ENCODE results near the gene CEP43.

The CEP43 gene

DNA sequence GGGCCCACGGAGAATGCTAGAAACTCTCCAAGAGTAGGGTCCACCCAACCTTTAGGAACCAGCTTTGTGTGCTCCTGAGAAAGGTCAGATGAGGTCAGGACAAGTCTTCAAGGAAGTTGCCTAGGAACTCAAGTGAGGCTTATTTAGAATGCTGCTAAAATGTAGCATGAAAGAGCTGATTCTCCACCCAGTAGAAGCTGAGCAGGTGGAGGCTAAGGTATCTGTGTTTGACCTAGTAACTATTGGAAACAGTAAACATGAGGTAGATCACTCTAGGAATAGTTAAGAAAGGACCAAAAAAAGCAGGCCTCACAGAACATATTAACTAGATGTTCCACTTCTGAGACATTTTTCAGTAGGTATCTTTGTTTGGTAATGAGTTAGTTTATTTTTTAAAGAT, 13.9 kb downstream of the CEP43 start:
- DNase-seq (ENCODE audit: low read depth): no peak

DNA sequence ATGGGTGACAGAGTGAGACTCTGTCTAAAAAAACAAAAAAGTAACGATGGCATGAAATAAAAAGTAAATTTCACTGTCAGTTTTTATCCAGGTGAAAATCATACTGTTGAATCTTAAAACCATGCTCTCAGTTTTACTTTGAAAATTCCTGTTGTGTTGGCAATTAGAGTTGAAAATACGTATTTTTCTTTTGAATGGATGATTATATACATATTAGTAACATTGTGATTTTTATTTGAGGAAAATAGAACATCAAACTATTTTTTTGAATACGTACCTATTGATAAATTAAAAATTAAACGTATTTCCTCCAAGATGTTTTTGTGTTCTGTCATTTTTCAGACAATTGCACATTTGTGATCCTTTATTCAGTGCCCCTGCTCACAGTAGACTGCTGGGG, 14.7 kb downstream of the CEP43 start:
- DNase-seq (ENCODE audit: low read depth): no peak

DNA sequence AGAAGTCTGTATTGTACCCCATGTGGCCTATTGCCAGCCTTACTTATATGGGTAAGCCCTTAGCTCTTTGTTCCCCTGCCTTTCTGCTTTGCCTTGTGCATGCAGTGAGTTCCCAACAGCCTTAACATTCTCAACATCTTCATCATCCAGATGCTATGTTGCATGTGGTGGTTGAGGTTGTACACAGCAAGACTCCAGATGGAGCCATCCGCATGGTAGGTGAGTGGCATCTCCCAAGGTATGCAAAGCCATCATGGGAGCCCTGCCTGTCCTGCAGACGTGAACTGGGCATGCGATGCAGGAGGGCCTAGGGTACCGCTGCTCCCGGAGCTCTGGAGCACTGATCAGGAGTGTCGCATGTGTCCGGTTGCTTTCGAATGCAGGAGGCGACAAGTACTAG, 16.1 kb downstream of the CEP43 start:
- no peak for DNase-seq (ENCODE audit: low read depth)

DNA sequence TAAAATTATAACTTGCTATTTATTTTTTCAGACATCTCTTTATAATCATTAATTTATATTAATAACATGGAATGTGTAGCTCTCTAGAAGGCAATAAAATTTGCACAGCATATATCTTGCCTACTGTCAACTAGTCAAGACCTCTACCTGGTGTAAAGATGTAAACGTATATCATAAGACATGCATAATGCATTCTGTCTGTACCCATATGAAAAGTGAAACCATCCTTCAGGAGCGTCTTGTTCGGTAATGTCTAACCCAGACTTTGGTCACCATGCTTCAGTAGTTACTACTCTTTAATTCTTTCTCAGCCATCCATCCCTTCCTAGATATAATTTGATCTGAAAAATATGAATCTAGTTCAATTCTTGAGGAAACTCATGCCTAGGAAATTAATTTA, 21.0 kb downstream of the CEP43 start:
- DNase-seq (ENCODE audit: low read depth): no peak

DNA sequence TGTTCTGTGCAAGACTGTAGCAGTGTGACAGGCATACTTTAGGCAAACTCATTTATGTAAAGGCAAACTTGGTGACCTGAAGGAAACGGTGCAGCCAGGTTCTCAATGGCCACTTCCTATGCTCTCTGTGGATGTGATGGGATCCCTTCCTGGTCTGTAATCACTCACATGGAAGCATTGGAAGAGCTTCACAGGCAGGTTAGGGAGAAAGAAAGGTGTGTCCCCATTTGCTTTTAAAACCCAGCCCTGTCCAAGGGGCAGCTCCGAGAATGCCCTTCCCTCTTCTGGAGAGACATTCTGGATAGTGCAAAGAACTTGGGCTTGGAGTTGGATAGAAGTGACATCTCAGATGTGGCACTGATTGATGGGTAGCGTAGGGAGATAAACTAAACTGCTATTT, 28.1 kb downstream of the CEP43 start:
- DNase-seq (ENCODE audit: low read depth): no peak

DNA sequence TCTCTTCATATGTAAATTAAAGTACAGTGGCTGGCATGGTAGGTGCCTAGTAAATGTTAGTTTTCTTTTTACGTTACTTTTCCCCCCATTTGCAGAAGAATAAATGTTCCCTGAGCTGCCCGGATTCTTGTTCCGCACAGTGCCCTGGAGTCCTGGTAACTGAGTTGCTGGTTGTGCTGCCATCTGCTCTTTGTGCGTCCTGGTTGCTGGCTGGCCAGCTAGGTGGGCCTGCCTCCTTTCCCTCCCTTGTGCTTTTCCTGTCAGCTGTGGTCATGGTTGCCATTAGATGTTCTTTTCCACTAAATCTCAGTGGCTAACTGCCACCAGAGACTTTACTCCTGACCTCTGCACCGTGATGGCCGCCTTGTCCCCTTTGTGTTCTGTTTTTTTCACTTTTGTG, 28.6 kb downstream of the CEP43 start:
- no peak for DNase-seq (ENCODE audit: low read depth)

DNA sequence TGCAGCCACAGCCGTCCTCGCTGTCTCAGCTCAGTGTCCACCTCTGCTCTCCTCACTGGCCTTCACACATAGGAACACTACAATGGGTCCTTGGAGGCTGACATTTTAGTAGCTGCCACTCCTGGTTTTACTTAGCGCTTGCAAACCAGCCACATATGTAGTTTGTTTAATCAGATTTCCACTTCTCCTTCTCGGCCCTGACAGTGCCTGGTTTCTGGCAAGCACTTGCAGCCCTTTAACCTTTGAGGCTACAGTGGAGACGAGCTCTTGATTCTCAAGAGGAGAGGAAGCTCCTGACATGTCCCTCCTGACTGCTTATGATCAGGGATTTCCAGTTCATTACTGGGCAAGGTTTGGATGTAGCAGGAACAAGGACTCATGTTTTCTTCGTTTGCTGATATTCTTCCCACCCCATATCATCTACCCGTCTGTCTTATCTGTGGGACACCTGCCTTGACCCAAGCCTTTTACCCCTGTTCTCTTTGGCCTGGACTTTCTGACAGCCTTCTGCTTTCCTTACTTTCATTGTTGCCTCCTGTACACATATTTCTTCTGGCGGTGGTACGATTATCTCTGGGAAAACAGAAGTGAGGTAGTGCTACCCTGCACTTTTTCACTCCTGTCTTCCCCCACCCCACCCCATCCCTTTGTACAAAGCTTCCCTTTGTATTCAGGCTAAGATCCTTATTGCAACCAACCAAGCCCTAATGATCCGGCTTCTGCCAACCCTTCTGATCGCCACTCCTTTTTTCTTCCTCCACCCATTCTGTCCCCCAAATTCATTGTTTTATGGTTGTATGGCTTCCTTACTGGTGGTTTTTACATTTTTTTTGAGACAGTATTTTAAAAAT, 31.2 kb downstream of the CEP43 start:
- no peak for DNase-seq (ENCODE audit: low read depth)

DNA sequence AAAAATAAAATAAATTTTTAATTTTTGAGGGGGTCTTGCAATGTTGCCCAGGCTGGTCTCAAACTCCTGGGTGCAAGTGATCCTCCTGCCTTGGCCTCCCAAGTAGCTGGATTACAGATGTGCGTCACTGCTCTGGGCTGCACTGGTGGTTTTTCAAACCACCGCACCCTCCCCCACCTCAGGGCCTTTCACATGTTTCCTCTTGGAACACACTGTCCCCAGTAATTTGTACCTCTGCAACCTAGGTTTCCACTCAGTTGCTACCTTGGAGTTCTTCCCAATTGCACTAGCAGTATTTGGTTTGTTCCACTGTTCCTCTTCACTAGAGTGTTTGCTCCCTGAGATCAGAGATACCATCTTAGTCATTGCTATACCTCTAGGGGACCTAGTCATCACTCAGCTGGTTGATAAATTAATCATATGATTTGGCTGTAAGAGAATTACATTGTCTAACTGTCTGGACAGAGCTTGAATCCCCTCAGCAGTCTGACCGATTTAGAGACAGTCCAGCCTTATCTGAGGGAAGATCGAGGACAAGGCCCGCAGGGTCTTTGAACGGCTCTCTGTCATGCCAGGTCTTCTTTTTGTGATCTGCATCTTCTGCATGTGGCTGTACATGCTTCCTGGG, 32.0 kb downstream of the CEP43 start:
- no peak for DNase-seq (ENCODE audit: low read depth)

DNA sequence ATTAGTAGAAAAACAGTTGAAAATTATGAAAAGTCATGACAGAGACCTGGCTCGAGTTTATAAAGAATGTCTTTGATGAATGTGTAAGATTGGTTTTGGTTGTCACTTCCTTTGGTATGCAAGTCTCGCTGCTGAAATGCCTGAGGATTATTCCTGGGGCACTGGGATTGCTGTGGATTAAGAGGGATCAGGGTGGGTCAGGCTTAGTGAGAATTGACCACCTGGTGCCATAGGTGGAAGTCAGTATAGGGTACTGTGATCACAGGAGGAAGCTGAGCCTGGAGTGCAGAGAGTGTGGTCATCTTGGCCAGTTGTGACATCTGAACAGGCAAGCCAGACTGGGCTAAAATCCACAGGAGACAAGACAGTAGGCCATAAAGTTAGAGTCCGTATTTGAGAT, 34.9 kb downstream of the CEP43 start:
- DNase-seq (ENCODE audit: low read depth): no peak

DNA sequence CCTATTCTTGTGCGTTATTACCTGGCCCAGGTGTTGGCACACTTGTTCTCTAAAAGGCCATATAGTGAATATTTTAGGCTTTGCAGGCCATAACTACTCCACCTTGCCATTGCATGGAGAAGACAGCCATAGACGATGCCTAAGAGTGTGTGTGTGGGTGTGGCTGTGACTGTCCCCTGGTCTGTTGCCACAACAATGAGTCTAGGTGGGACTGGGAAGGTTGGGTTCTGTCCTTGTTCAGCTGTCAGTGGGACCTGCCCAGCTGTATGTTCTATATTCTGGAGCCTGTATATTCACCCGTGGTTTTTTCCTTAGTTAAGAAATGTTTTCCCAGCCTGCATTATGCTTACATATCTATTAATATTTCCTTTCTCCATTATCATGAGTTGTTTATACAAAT, 38.6 kb downstream of the CEP43 start:
- DNase-seq (ENCODE audit: low read depth): no peak

DNA sequence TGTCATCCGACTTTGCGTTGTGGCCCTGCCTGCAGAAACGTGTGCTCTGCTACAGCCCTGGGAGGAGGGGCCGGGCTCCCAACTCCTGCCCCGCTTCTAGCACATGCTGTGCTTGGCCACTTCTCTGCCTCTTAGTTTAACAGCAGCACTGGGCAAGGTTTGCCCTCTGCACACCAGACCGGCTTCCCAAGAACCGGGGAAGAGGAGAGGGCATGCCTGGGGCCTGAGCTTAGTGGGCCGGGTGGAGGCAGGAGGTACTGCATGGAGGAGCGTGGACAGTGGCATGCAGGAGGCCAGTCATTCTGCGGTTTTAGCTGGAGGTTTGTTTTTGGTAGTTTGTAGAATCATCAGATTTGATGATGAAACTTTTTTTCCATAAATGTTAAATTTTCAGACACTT, 45.5 kb downstream of the CEP43 start:
- no peak for DNase-seq (ENCODE audit: low read depth)

DNA sequence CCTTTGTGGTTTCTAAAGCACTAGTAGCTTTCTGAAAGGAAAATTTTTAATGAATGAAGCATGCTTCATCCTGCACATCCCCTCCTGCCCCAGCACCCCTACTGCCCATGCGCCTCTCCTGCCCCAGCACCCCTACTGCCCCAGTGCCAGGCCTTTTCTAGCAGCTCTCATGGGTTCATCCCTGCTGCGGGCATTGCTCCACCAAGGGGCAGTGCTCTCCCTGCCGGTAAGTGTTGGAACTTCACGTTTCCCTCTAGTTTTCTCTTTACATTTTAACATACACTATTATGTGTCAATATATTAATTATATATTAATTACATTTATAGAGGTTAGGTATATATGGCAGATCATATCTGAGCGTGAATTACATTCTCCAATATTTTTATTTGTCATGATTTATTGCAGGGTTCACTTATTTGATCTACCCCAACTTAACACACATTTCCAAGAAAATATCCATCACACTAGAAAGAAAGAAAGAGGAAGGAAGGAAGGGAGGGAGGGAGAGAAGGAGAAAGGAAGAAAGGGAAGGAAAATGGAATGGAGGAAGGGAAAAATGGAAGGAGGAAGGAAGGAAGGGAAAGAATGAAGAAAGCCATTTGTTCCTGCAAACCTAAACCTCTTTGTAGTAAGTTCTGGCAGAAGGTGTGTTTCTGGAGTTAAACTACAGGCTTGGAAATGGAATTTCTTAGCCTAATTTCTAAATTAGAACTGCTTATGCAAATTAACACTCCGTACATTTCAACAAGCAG, 46.8 kb downstream of the CEP43 start:
- no peak for DNase-seq (ENCODE audit: low read depth)

DNA sequence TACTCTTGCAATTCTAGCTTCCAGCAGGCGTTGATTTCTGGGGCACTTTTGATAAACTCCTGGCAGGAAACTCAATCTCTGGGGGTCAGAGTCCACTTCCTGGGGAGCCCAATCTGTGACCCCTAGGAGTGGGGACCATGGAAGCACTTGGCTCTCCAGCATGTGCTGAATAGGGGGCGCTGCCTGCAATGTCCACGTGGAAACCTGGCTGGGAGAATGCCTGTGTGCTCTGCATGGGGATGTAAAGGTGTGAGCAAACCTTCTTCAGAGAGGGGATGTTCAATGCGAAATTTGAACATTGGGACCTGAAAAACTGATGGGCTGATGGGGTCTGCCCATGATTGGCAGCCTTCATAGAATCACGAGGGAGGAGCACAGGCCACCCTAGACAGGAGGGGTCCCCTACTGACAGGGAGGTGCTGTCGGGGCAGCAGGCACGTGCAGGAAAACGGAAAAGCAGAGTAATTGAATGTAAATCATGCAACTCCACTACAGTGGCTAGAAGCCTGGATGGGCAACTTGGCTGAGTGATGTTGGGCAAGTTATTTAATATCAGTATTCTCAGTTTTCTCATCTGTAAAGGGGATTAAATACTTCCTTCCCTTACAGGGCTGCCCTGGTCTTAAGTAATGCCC, 47.8 kb downstream of the CEP43 start:
- DNase-seq (ENCODE audit: low read depth): no peak

DNA sequence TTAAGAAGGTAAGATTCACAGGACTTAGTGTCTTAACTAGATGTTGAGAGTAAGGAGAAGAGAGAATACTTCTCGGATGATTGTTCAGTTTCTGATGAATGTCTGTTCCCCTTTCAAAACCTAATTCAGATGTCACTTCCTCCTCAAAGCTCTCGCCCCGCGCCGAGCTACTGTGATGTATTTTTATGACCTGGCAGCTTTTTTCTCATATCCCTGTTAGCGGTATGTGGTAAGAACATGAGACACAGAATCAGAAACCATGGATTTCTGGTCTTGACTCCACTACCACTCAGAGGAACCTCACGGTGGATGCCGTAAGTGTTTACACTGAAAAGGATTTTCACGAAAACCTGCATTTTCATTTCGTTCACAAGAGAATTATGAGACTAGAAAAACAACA, 48.4 kb downstream of the CEP43 start:
- no peak for DNase-seq (ENCODE audit: low read depth)

All from stimulated activated CD8-positive, alpha-beta memory T cell treated with anti-CD3 and anti-CD28 coated beads, Interleukin-15, amount 100 ng/mL, for 1 hour (primary cell).